K562 (cell line): ENCODE data around the gene RPS8. TPM values are rescaled to one million over a fixed set of nuclear protein-coding genes. Genes with fewer than 3 reads are reported as not detected.

ENCODE experiments used
- ARID1B ChIP-seq: fragments of 450-650 bp; IDR thresholded peaks from 2 replicates; pipeline ENCODE4 v1.6.1; 2016; ENCODE audit warnings: antibody characterized with exemption, mild to moderate bottlenecking, inconsistent platforms
- ARNT ChIP-seq, 2 experiments: fragments of 450-650 bp; IDR thresholded peaks; 2 replicates each; pipeline ENCODE4 v1.6.1; 2016; ENCODE audit warnings: mild to moderate bottlenecking in 1 of 2
- BMI1 ChIP-seq: fragments of 150-350 bp; IDR thresholded peaks from 2 replicates; pipeline ENCODE4 v1.6.1; 2014; ENCODE audit warnings: low read length
- BRCA1 ChIP-seq, 2 experiments: fragments of 450-650 bp in 1 of 2; sonication (generic) in 1 of 2; formaldehyde crosslinking in 1 of 2; IDR thresholded peaks; 2 replicates each; pipeline versions ENCODE4 v1.5.0 to v1.6.1; 2017 to 2020; ENCODE audit warnings: mild to moderate bottlenecking in 1 of 2, missing genetic modification reagents in 1 of 2
- CBX5 ChIP-seq: IDR thresholded peaks from 2 replicates; pipeline ENCODE4 v1.6.1; 2014; ENCODE audit warnings: low read depth, borderline replicate concordance
- CEBPB ChIP-seq: fragments of 450-650 bp; IDR thresholded peaks from 2 replicates; pipeline ENCODE4 v1.6.1; 2016; ENCODE audit warnings: missing genetic modification characterization, missing compliant biosample characterization
- CREBBP ChIP-seq: IDR thresholded peaks from one replicate; pipeline ENCODE4 v1.6.1; 2012; ENCODE audit warnings: low read depth, mild to moderate bottlenecking, control low read depth, inconsistent platforms, low read length
- CREM ChIP-seq: IDR thresholded peaks from 2 replicates; pipeline ENCODE4 v1.6.1; 2014; ENCODE audit warnings: antibody characterized with exemption, low read depth
- GTF2F1 ChIP-seq: IDR thresholded peaks from 2 replicates; pipeline ENCODE4 v1.6.1; 2011; ENCODE audit warnings: low read depth, low read length, improper control_type of control experiment
- JUNB ChIP-seq: fragments of 450-650 bp; formaldehyde crosslinking; conservative IDR thresholded peaks from 2 replicates; pipeline ENCODE4 v1.4.0; 2020; ENCODE audit warnings: mild to moderate bottlenecking
- KLF1 ChIP-seq: fragments of 450-650 bp; IDR thresholded peaks from 2 replicates; pipeline ENCODE4 v1.6.1; 2016; ENCODE audit warnings: missing genetic modification characterization, missing compliant biosample characterization
- KLF6 ChIP-seq: fragments of 250-450 bp; sonication (Bioruptor Pico); IDR thresholded peaks from 2 replicates; pipeline ENCODE4 v1.4.0; 2020; ENCODE audit warnings: mild to moderate bottlenecking, moderate library complexity, borderline replicate concordance
- LCOR ChIP-seq: sonication (generic); formaldehyde crosslinking; IDR thresholded peaks from 2 replicates; pipeline ENCODE4 v1.8.0; 2022; ENCODE audit warnings: mild to moderate bottlenecking, missing genetic modification reagents
- MAFG ChIP-seq: fragments of 450-650 bp; conservative IDR thresholded peaks from 2 replicates; pipeline ENCODE4 v1.6.1; 2016; ENCODE audit warnings: missing genetic modification characterization, missing compliant biosample characterization
- MBD2 ChIP-seq: sonication (generic); IDR thresholded peaks from 2 replicates; pipeline ENCODE4 v1.6.1; 2016; ENCODE audit warnings: low read depth, borderline replicate concordance
- MCM2 ChIP-seq: fragments of 450-650 bp; IDR thresholded peaks from 2 replicates; pipeline ENCODE4 v1.6.1; 2017; ENCODE audit warnings: low read depth, mild to moderate bottlenecking
- MEF2D ChIP-seq: conservative IDR thresholded peaks from 2 replicates; pipeline ENCODE4 v1.6.1; 2016; ENCODE audit warnings: low read depth, missing genetic modification characterization, missing compliant biosample characterization
- MTA1 ChIP-seq: fragments of 450-650 bp; IDR thresholded peaks from 2 replicates; pipeline ENCODE4 v1.6.1; 2017; ENCODE audit warnings: borderline replicate concordance
- RAD21 ChIP-seq, 2 experiments: fragments of 250-450 bp in 1 of 2; fragments of 450-650 bp in 1 of 2; sonication (Bioruptor Pico) in 1 of 2; formaldehyde crosslinking in 1 of 2; IDR thresholded peaks in 1 of 2; conservative IDR thresholded peaks in 1 of 2; 2 replicates each; pipeline versions ENCODE4 v1.4.0 to v1.8.0; 2020 to 2022; ENCODE audit warnings: mild to moderate bottlenecking in 2 of 2, moderate library complexity in 1 of 2
- SAFB ChIP-seq: fragments of 200-400 bp; formaldehyde crosslinking; IDR thresholded peaks from 2 replicates; pipeline ENCODE4 v1.6.1; 2017; ENCODE audit warnings: low read depth, low read length, borderline replicate concordance
- ZFP36 ChIP-seq: fragments of 150-350 bp; IDR thresholded peaks from 2 replicates; pipeline ENCODE4 v1.6.1; 2018; ENCODE audit warnings: low read length, low read depth; ENCODE audit not compliant: partially characterized antibody
- ZNF431 ChIP-seq: sonication (generic); formaldehyde crosslinking; IDR thresholded peaks from 2 replicates; pipeline ENCODE4 v1.8.0; 2022; ENCODE audit warnings: mild to moderate bottlenecking, missing genetic modification reagents
- polyA plus RNA-seq, 8 experiments: library from polyadenylated mRNA; depleted of rRNA in 4 of 8; stranded (reverse) in 5 of 8; unstranded in 3 of 8; fragments of >200 nt; fragmentation: Nextera tagmentation in 2 of 8; fragmentation: Illumina TruSeq in 1 of 8; extraction: Ambion mirVana in 2 of 8; extraction: Trizol in 1 of 8; gene quantifications; 2 replicates each; pipeline versions ENCODE4 v1.2.1 to v1.2.3, GENCODE V29; 2011 to 2014; ENCODE audit warnings: inconsistent platforms in 1 of 8, missing spikeins in 1 of 8
- total RNA-seq, 7 experiments: library from RNA; depleted of rRNA in 6 of 7; stranded (reverse); fragments of >200 nt in 6 of 7; fragmentation: Illumina TruSeq in 2 of 7; extraction: Trizol in 2 of 7; gene quantifications; 2 replicates each; pipeline versions ENCODE4 v1.2.1 to v1.2.3, GENCODE V29; 2011 to 2021; ENCODE audit warnings: low replicate concordance in 1 of 7
- TF ChIP-seq, protein P1 (sequence below): fragments of 450-650 bp; formaldehyde crosslinking; conservative IDR thresholded peaks from 2 replicates; pipeline ENCODE4 v1.4.0; 2022; ENCODE audit warnings: mild to moderate bottlenecking, missing genetic modification characterization
- TF ChIP-seq, protein P2 (sequence below): fragments of 250-450 bp; sonication (Bioruptor Pico); IDR thresholded peaks from 2 replicates; pipeline ENCODE4 v1.5.0; 2021
- TF ChIP-seq, protein P3 (sequence below): fragments of 250-450 bp; sonication (Bioruptor Pico); IDR thresholded peaks from 2 replicates; pipeline ENCODE4 v1.8.0; 2021; ENCODE audit warnings: moderate library complexity, mild to moderate bottlenecking, inconsistent platforms
- TF ChIP-seq, protein P4 (sequence below): IDR thresholded peaks from 3 replicates; pipeline ENCODE4 v1.6.1; 2011; ENCODE audit warnings: borderline replicate concordance, mild to moderate bottlenecking; ENCODE audit not compliant: insufficient read length, insufficient read depth

The RPS8 gene
- total and polyA plus RNA-seq, 9 of the 15 experiments (the other 6 are each of a cell fraction or from before 2014, with no cell fraction given), result 2,431 to 4,168 (median 3,109) TPM

DNA sequence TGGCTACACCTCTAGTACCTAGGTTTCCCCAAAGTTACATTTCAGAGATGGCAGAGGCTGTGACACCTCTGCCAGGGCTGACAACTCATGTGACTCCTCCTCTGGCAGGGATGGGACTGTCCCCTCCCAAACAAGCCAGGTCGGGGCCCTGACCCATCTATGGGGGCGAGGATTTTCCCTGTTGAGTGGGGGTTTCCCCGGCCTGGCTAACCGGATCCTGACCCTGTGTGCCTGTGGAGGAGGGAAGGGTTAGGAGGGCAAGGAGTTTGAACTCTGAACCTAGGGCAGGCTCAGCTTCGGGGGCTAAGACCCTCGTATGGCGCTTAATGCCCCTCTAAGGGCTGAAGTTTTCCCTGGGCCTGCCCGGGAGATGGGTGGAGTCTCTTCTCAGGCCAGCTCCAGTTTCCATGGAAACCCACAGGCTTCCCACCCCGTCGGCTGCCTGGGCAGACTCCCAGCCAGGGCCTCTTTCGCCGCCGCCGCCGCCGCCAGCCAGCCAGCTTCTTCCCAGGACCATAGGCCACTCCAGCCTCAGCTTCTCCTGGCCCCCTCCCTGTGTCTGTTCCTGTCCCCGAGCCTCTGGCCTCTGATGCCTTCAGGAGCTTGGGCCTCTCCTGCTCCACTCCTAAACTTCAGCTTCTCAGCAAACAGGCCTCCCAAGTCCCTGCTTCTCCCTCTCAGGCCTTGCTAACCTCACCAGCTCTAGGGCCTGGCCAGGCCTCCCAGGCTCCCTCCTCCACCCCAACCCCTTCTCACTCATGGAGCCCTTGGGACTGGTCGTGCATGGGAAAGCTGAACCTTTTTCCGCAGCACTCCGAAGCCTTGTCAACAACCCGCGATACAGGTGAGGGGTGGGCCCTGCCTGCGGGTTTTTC is 33.0 kb downstream of the RPS8 start, which contains the start of gene BTBD19 (continued):
- TF ChIP-seq MEF2D (tag), result peak; percentile 16; the same call in 1 of the 2 replicates
- no peak for TF ChIP-seq ARNT (IDR thresholded peaks at IDR 0.05)
- no peak for TF ChIP-seq GTF2F1
- no peak for TF ChIP-seq CEBPB (tag)
- TF ChIP-seq KLF1 (tag), result no peak; the same call in 1 of the 2 replicates
- TF ChIP-seq RAD21 (CRISPR knock-in tag; conservative IDR thresholded peaks at IDR 0.05 in 1 of 2, IDR thresholded peaks at IDR 0.05 in 1 of 2), result no peak; a peak in 1 of 4 replicates
- TF ChIP-seq, protein P1, sequence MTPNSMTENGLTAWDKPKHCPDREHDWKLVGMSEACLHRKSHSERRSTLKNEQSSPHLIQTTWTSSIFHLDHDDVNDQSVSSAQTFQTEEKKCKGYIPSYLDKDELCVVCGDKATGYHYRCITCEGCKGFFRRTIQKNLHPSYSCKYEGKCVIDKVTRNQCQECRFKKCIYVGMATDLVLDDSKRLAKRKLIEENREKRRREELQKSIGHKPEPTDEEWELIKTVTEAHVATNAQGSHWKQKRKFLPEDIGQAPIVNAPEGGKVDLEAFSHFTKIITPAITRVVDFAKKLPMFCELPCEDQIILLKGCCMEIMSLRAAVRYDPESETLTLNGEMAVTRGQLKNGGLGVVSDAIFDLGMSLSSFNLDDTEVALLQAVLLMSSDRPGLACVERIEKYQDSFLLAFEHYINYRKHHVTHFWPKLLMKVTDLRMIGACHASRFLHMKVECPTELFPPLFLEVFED (CRISPR knock-in tag), result peak; percentile 37; the same call in 1 of the 2 replicates
- peak; percentile 31; the same call in 1 of the 2 replicates for TF ChIP-seq KLF6 (CRISPR knock-in tag)
- no peak for TF ChIP-seq BMI1
- TF ChIP-seq MTA1, result no peak
- TF ChIP-seq, protein P2, sequence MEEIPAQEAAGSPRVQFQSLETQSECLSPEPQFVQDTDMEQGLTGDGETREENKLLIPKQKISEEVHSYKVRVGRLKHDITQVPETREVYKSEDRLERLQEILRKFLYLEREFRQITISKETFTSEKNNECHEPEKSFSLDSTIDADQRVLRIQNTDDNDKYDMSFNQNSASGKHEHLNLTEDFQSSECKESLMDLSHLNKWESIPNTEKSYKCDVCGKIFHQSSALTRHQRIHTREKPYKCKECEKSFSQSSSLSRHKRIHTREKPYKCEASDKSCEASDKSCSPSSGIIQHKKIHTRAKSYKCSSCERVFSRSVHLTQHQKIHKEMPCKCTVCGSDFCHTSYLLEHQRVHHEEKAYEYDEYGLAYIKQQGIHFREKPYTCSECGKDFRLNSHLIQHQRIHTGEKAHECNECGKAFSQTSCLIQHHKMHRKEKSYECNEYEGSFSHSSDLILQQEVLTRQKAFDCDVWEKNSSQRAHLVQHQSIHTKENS (CRISPR knock-in tag), result no peak
- TF ChIP-seq, protein P3, sequence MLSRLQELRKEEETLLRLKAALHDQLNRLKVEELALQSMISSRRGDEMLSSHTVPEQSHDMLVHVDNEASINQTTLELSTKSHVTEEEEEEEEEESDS (CRISPR knock-in tag), result no peak
- TF ChIP-seq, protein P4, sequence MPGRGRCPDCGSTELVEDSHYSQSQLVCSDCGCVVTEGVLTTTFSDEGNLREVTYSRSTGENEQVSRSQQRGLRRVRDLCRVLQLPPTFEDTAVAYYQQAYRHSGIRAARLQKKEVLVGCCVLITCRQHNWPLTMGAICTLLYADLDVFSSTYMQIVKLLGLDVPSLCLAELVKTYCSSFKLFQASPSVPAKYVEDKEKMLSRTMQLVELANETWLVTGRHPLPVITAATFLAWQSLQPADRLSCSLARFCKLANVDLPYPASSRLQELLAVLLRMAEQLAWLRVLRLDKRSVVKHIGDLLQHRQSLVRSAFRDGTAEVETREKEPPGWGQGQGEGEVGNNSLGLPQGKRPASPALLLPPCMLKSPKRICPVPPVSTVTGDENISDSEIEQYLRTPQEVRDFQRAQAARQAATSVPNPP, result no peak
- TF ChIP-seq CREBBP, result no peak
- TF ChIP-seq ZFP36, result no peak
- no peak for TF ChIP-seq MCM2
- TF ChIP-seq SAFB, result no peak
- TF ChIP-seq CREM, result peak; percentile 21; the same call in 1 of the 2 replicates
- no peak; the same call in 1 of the 2 replicates for TF ChIP-seq LCOR (CRISPR knock-in tag)
- no peak; the same call in 1 of the 2 replicates for TF ChIP-seq ARID1B
- TF ChIP-seq CBX5, result no peak; the same call in 1 of the 2 replicates
- no peak for TF ChIP-seq ZNF431 (CRISPR knock-in tag)
- TF ChIP-seq JUNB (CRISPR knock-in tag), result 0 out of 2 replicates have a peak, but pooled peaks have one; percentile 13
- no peak for TF ChIP-seq MAFG
- TF ChIP-seq MBD2, result no peak
- no peak for TF ChIP-seq BRCA1 (IDR thresholded peaks at IDR 0.05)
- no peak for TF ChIP-seq BRCA1 (CRISPR knock-in tag; IDR thresholded peaks at IDR 0.05)
